DMS79 treated with DMSO at 0.1 percent for 48 hours (cell line): ENCODE results near the gene ATPAF1.
A peak's percentile ranks its signal among the peaks of the same experiment; 100 is the strongest.

Experiments used
- DNase-seq: peaks from one replicate; lab custom pipeline; 2025; lab: John Stamatoyannopoulos, UW

The ATPAF1 gene

DNA sequence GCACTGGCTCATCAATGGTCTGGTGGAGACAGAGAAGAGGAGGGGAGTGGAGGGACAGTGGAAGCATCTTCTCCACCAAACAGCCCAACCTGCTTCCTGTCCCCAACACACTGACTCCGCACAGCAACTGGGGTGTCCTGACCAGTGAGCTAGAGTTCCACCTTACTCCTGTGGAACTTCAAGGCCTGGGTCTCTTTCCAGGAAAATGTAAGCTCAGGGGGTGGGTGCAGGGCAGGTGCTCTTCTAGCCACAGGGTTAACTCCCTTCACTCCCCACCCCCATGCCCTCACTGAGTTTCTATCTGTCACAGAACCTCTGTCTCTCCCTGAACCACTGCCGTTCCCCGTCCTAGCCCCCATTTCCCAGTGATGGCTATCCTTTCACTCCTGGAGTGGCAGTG, 52.4 kb downstream of the ATPAF1 start:
- DNase-seq, result no peak

DNA sequence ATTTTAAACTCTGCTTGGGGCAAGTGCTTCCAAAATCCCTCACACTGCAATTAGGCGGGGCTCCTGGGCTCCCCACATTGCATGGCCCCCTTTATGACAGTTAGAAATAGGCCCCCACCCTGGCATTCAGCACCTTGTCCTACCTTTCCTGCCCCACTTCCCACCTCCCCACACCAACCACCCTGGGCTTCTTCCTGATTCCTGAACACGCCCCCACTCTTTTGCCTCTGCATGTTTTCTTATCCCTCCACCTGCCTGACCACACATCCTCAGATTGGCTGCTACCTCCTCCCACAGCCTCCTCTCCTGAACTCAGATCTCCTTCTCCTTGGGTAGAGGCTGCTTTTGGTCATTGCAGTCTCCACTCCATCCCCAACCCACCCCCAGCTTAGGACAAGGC, 53.1 kb downstream of the ATPAF1 start:
- no peak for DNase-seq

DNA sequence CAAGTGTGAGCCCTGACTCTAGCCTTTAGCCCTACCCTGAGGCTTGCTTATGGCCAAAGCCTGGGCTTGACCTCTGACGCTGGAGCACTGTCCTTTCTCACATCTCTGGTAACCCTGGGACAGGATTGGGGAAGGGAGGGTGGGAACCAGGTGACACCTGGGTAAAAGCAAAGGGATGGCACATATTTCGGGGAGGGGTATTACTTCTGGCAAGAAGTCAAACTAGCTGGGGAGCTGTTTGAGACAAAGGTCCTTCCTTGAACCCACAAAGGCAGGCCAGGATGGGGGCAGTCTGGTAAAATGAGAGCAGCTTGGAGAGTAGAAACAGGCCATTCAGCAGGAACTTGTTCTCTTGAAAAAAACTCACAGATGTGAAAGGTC, 53.6 kb downstream of the ATPAF1 start:
- no peak for DNase-seq

DNA sequence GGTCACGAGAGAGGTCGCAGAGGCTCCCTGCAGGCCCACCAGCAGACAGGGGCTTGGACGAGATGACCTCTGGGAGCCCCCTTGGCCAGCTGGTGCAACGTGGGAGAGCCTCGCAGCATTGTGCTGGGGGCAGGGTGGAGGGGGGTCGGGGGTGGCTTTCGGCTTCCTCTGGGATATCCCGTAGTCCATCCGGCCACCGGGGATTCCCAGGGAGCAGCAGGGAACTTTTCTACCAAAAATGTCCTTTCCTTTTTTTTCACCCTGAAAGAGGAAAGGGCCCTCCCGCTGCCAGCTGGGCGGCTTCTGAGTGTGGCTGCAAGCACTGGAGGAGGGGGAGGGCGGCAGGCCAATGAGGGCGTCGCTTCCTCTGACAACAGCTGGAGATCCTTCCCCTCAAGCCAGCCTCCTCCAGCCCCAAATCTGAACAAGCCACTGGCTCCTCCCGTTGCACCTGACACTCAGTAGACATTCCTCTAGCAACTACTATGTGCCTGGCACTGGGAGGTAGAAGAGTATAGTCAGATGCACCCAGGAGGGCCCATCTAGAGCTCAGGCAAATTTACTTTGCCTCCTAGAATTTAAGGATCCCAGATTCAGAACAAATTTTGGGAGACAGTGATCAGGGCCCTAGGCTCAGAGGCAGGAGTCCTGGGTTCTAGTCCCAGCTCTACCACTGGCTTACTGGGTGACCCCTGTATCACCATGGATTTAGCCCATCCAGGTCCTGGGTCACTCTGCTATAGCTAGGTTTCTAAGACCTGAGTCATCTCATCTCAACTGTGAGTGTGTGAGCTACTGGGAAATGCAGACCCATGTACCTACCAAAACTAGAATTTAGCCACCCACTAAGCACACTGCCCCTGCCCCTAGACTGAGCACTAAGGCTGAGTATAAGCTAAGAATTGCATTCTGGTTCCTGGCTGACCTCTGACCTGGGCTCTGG, 54.2 kb downstream of the ATPAF1 start:
- DNase-seq, result no peak

DNA sequence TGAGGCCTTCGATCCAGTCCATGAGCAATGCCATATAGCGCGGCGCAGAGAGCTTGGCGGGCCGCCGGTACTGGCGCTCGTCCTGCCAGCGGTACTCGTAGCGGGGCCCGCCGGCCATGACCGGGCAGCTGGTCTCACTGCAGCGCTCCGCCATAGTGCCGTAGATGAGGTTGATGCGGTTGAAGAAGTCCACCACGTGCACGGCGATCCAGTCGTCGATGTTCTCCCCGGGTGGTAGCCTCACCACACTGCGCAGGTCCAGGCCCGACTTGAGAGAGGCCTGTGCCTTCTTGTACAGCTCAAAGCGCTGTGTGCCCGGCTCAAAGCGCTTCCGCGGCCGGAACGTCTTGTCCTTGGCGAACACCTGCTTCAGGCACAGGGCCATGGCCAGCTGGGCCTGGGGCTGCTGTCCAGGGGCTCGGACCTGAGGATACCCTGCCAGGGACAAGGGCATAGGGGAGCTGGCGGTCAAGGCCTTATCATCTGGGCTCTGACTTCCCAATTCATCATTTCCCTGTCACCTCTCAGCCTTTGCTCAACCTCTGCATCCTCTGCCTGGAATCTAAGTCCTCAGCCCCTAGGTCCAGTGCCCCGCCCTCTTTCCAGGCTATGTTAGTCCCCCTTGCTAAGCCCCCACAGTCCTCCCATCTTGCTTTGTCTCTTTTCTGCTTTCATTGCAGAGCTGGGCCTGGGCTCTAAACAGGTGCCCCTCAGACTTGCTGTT, 55.1 kb downstream of the ATPAF1 start:
- DNase-seq, result no peak

DNA sequence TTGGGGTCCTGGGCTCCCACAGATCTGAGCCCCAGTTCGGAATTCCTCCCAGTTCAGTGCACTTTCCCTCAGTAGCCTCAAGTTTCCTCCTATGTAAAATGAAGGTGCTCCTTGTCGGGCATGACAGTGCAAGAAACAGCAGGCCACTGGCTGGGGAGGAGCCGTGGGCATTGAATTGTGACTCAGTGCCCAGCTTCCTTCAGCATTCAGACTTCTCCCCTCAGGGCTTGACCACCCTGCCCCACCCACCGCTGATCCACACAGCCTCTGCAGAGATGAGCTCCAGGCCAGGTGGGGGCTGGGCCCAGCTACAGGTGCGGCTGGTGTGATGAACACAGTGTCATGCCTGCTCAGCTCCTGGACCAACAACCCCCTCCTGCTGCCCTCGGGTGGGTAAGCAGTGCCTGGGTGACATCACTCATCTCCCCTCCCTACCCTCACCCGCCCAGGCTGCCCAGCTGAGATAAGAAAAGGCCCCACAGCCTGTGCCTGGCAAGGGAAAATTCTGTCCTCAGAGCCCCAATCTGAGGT, 56.4 kb downstream of the ATPAF1 start:
- no peak for DNase-seq

DNA sequence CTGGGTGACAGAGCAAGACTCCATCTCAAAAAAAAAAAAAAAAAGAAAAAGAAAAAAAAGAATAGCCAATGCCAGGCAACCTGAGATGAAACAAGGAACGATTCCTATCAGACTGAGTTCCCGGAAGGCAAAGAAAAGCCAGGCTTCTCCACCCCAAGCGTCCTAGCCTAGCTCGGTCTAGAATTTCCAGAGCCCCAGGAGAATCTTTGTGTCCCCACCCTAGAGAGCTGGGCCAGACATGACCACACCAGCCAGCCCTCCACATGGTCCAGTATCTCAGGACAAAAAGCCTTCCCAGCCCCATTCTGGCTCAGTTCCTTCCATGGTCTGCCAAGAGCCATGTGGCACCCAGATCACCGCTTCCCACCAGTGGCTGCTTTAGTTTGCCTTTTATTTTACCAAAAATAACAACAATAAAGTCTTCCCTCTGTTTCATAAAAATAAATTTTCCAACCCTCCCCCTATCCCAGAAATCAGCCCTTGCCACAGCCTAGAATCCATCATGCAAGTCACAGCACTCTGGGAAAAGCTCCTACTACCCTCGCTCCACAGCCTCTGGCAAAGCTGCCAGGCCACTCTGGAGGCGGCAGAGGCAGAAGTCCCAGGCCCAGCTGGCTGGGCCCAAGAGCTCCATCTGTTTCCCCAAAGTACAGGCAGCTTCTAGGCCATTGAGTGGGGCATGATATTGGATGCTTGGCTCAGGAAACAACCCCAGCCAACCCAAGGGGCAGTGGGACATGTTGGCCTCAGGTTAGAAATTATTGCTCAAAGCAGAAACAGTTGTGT, 60.6 kb downstream of the ATPAF1 start:
- no peak for DNase-seq

DNA sequence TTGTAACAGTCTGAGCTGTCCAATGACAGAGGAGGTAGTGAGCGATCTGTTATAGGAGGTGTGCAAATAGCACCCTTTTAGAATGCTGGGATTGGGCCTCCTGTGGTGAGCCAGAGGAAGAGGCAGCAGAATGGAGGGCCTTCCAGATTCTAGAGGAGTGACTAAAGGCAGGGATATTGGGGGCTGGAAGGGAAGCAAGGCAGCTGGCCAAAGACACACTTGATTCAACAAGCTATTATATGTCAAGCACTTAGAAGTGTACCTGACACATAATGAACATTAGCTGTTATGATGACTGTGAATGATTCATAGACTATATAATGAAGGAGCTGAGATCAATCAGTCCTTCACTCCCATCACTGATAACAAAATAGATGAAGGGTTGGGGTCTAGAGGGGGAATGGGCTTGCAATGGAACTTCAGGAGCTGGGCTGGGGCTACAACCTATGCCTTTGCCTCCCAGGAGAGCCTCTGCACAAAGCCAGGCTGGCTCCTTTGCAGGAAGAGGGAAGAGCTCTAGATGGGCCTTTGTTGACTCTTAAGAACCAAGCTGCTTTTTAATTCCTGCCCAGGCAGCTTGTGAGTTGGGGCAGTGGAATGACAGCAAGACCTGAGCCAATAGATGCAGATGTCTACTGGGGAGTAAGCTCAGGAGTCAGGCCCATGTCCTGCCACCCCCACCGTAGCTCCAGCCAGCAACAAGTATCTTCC, 61.8 kb downstream of the ATPAF1 start:
- peak; percentile 88 for DNase-seq

DNA sequence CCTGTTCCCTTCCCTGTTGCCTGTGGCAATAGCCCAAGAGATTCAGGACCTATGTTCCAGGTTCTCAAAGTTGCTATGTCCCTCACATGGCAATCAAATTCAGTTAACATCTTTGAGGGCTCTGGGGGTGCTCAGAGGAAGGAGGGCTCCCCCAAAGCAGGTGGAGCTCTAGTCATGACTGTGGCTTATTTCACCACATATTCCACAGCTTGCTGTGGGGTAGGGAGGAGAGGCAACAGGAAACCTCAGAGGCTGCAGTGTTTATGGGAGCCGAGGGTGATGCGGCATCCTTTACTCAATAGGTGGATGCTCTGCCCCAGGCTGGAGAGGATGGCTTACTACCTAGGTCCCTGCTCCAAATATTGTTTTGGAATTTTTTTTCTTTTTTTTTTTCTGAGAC, 62.9 kb downstream of the ATPAF1 start:
- no peak for DNase-seq

DNA sequence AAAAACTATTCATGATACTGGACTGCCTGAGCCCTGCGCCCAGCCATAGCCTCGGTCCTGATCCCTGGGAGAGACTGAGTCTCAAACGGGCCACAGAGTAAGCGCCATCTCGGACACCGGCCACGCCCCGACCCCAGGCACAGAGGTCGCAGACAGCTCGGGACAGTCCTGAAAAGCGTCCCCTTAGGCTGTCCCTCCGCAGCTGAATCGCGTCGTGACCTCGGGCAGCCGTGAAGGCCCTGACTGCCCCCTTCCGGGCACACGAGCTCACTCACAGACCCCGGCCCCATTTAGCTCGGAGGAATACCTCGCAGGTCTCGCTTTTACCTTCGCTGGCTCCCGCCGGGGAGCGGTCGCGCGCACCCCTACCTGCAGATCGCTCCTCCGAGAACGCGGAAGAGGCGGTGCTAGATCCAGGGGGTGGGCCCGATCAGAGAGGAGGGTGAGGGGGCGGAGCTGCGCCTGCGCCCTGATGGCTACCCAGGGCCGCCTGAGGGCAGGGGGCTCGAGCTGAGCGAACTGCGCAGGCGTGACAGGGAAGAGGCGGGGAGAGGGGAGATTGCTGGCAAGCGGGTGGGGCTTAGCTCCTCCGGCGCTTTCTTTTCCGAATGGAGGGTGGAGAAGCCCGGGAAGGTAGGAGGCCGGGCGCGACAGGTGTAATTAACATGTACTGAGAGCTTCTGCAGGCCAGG, 64.2 kb downstream of the ATPAF1 start, which contains the start of gene MKNK1:
Gene MKNK1 (minus strand): TSS at position 411 of the 692 bp plus-strand sequence. CDS start 20,941 bp downstream, outside the sequence.
- peak; percentile 98 for DNase-seq

DNA sequence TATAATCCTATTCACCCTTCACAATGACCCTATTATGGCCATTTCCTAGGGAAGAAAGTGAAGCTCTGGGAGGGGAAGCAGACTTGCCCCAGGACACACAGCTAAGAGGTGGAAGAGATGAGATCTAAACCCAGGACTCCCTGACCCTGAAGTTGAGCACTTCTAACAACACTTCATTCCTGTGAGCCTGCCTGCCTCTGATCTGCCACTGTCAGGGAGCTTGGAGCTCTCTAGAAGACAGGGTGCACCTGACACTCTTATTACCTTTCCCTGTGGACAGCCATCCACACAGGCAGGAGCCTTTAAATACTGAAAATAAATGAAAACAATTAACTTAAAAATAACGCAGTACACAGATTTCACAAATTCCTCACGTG, 64.7 kb downstream of the ATPAF1 start:
- peak; percentile 46 for DNase-seq

DNA sequence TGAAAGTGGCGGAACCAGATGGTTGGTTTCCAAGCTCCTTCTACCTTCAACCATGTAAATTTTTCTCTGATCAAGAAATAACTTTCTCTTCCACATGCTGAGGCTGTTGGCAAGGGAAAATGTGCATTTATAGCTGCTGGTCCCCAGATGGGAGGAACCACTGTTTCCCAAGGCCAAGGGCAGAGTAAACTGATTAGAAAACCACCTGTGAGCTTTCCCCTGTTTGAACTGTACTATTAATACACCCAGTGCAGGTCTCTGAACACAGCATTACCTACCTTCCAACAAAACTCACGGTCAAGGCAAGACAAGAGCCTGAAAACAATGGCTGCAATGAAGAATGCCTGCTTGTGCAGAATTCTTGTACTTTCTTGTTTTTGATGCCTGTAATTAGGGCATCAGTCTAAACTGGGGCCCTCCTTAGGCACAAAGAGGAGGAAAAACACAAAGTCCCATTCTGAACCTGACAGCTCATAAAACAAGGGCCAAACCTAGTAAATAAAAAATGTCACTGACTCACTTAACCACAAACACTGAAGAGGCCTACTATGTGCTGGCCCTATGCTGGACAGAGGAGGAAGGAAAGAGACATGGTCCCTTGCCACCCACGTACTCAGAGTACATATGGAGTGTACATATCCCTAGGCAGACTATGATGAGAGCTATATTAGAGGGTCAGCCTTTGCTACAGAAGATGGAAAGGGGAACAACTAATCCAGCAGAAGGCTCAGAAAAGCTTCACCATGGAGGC, 66.7 kb downstream of the ATPAF1 start:
- DNase-seq, result no peak

DNA sequence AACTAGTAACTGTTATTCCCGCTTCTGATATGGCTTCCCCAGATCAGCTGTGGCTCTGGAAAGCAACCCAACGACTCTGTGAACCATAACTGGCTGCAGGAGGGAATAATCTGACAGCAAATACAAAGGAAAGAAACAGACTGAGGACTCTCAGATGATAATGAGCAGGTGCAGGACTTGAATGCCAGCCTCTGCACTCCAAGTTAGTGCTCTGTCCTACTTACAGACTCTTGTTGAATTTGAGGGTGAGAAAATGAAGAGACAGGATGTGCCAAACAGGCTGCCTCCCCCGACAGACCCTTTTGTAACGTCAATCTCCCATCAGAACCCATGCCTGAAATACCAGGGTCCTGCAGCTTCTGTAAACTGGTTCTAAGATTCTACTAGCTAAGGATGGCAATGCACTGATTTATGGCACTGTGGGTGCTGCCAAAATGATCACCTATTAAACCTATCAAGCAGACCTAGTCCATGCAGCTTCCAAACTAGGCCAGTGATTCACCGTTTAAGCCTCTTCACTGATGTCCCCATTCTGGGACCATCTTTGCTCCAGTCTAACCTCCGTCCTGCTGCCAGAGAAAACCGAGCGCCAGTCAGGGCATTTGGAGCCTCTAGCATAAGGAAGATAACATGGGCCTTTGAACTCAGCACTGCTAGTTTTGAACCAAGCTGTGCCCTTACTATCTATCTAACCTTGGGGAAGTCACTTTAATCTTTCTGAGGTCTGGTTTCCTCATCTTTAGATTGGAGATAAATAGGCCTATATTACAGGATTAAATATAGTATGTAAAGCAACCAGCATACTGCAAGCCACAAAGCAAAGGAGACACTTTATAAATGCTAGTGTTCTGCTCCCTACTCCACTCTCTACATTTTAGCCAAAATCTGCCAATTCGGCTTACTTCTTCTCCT, 68.8 kb downstream of the ATPAF1 start:
- no peak for DNase-seq

DNA sequence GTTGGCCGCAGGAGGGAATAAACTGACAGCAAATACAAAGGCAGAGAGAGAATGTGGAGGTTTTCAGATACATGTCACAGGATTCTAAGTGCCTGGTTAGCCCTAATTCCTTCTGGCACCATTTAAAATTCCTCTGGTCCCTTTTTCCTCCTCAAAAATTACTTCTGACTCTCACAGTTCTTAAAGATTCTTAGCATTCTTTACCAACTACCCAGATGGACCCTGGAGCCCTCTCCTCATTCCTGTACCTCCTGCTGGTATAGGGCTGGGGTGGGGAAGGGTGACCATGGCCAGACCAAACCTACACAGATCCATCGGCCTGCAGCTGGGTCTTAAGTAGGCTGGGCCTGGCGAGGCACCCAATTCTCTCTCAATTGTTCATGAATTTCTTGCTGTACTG, 71.3 kb downstream of the ATPAF1 start:
- DNase-seq, result no peak

DNA sequence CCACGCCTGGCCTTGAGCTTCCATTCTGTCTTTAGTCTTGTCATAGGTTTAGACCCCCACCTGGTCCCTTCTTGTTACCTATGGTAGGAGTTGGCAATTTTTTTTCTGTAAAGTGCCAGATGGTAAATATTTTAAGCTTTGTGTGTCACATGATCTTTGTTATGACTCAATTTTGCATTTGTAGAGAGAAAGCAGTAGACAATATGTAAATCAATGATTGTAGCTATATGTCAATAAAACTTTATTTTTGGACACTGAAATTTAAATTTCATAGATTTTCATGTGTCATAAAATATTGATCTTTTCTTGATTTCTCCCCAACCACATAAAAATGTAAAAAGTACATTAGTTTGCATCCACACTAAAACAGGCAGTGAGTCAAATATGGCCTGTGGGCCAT, 72.1 kb downstream of the ATPAF1 start:
- DNase-seq, result no peak

DNA sequence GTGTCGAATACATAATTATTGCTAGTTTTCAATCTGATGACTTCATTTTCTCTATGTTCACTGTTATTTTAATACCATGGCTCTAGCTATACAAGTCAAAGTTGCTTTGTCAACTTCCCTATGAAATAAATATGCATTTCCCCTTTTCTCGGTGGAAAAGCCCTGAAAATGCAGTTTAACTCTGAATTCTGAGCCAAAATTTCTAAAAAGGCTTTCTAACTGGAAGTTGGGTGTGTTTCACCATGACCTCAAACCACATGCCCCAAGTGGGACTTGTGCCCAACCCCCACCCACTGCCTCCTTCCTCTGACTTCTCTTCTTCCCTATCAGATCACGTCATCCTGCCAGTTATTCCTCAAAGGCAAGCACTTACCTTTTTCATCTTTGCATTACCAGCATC, 73.0 kb downstream of the ATPAF1 start:
- no peak for DNase-seq

DNA sequence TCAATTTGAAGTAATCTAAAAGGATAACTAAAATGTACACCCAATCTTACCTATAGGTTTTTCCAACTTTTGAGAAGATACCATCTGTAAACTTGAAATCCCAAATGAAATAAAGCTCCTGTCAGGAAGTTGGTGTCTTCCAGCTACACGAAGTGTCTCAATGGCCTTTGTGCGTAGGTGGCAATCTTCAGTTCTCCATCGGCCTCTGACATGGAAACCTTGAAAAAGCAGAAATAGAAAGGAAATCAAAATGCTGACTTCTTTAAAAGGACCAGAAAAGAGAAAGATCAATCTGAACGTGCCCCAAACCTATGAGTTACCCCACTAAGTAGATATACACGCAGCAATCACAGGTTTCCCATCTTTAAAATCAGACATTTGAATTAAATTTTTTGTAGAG, 74.1 kb downstream of the ATPAF1 start:
- DNase-seq, result no peak

DNA sequence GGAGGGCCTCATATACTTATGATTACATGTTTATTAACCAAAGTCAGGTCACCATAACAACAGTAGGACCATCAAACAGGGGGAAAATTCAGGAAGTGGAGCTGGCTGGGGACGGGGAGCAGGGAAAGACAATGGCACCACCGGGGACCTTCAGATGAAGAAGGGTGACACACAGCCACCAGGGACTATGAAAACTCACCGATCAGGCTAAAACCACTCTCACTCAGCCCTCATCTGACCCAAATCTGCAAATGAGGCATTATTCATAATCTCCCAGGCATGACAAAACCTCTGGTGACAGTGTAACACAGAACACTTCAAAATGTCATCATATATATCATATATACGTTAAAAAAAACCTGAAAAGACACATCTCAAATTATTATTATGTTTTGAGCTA, 75.3 kb downstream of the ATPAF1 start:
- no peak for DNase-seq

DNA sequence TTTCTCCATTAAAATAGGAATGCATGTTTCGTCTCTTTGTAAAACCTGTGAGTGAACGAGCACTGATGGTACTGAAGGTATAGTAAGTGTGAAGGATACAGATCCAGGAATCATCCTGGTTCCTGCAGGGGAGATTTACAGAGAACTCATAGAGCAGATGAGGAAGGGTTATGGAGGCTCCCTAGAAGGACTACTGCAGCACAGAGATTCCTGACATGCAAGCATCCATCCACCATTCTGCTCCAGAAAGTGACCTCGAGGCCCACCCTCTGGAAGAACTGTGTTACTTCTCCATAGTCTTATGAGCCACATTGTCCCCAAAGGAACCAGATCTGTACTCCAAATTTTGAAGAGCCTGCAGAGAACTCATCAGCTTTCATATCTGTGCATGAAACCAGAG, 78.6 kb downstream of the ATPAF1 start:
- DNase-seq, result no peak
